Spleen (tissue), 11 donors: ENCODE measurements around the gene NFYA. TPM values are rescaled to one million over a fixed set of nuclear protein-coding genes. Genes with fewer than 3 reads are reported as not detected.

Experiments
- DNase-seq: peaks from one replicate; pipeline ENCODE4 v3.0.0-alpha.2; 2020
- H3K27ac ChIP-seq, 8 donors: fragments of 200-600 bp; sonication (generic) in 7 of 8; 1 replicate in 4 of 8; 2 replicates in 4 of 8; pipeline versions ENCODE4 v1.5.0 to v1.8.0; 2016 to 2021; ENCODE audit warnings: inconsistent platforms in 4 of 8, mild to moderate bottlenecking in 4 of 8, moderate library complexity in 1 of 8
- H3K27me3 ChIP-seq, 7 donors: fragments of 200-600 bp; sonication (generic) in 6 of 7; replicated peaks in 1 of 7; 1 replicate in 4 of 7; 2 replicates in 3 of 7; pipeline versions ENCODE4 v1.5.0 to v1.8.0; 2016 to 2021; ENCODE audit warnings: inconsistent platforms in 3 of 7, mild to moderate bottlenecking in 1 of 7
- H3K36me3 ChIP-seq, 6 donors: fragments of 200-600 bp; sonication (generic) in 5 of 6; 1 replicate in 4 of 6; 2 replicates in 2 of 6; pipeline versions ENCODE4 v1.5.0 to v1.8.0; 2016 to 2021; ENCODE audit warnings: inconsistent platforms in 2 of 6
- H3K4me1 ChIP-seq, 6 donors: fragments of 200-600 bp; sonication (generic) in 5 of 6; 1 replicate in 3 of 6; 2 replicates in 3 of 6; pipeline versions ENCODE4 v1.5.0 to v1.8.0; 2016 to 2021; ENCODE audit warnings: inconsistent platforms in 3 of 6
- H3K4me3 ChIP-seq, 8 donors: fragments of 200-600 bp; sonication (generic) in 7 of 8; 1 replicate in 4 of 8; 2 replicates in 4 of 8; pipeline versions ENCODE4 v1.5.0 to v1.8.0; 2016 to 2021; ENCODE audit warnings: inconsistent platforms in 4 of 8, mild to moderate bottlenecking in 4 of 8, moderate library complexity in 2 of 8
- H3K9me3 ChIP-seq, 8 donors: fragments of 200-600 bp; sonication (generic) in 7 of 8; 1 replicate in 4 of 8; 2 replicates in 4 of 8; pipeline versions ENCODE4 v1.5.0 to v1.8.0; 2016 to 2021; ENCODE audit warnings: inconsistent platforms in 4 of 8
- POLR2A ChIP-seq, 3 donors: fragments of 450-650 bp; IDR thresholded peaks; one replicate each; pipeline ENCODE4 v1.5.1; 2017; ENCODE audit warnings: antibody characterized with exemption in 3 of 3, mild to moderate bottlenecking in 1 of 3
- POLR2AphosphoS5 ChIP-seq, 3 donors: sonication (generic); formaldehyde crosslinking; IDR thresholded peaks; one replicate each; pipeline ENCODE4 v1.5.1; 2017; ENCODE audit warnings: antibody characterized with exemption in 3 of 3
- WGBS, 5 donors: extraction: QIAGEN DNeasy Blood & Tissue Kit in 3 of 5; methylation state at CpG; one replicate each; pipeline versions ENCODE4 v1.1.5 to v1.1.7; 2013 to 2018; 5-methylcytosine and 5-hydroxymethylcytosine counted together
- intact Hi-C: fragments of 100-400 bp; cut with DNase I; formaldehyde crosslinking; loops from one replicate; pipeline ENCODE4 v1.15.0; 2023; ENCODE audit warnings: low total_unique reads
- polyA plus RNA-seq, 3 donors: library from polyadenylated mRNA; stranded (reverse); fragments of 200-250 nt; gene quantifications; one replicate each; pipeline ENCODE4 v1.2.1, GENCODE V29; 2013
- total RNA-seq, 7 donors: library from RNA; depleted of rRNA in 3 of 7; stranded (reverse); fragments of >200 nt in 3 of 7; fragmentation: NEBNext Ultra II Directional in 4 of 7; extraction: Animal tissue kit (Norgen Biotek cat#: 25700) in 4 of 7; gene quantifications; one replicate each; pipeline versions ENCODE4 v1.1.0 to v1.2.1, GENCODE V29; 2016 to 2021
- TF ChIP-seq, protein P1 (sequence below), 11 experiments: fragments of 200-600 bp in 7 of 11; fragments of 450-650 bp in 4 of 11; sonication (generic) in 4 of 11; IDR thresholded peaks in 8 of 11; conservative IDR thresholded peaks in 3 of 11; 1 replicate in 7 of 11; 2 replicates in 4 of 11; pipeline versions ENCODE4 v1.4.0 to v1.8.0; 2016 to 2021; ENCODE audit warnings: antibody characterized with exemption in 11 of 11, inconsistent platforms in 4 of 11, mild to moderate bottlenecking in 1 of 11
- donor health status: healthy with polysubstance abuse.
- donor health status: DM: no; HTN: no; CAD: no; lungs with moderate emphysema.
- donor health status: DM: no; HTN: no; CAD: no.
- donor health status: Bipolar disorder and iron deficiency.
- donor health status: healthy.
- donor health status: DM: no; HTN: no; CAD: no.
- donor health status: DM: yes; HTN: yes; CAD: no.

NFYA gene
- total and polyA plus RNA-seq, 10 donors: 6.4 to 34.8 (median 25.5) TPM

DNA sequence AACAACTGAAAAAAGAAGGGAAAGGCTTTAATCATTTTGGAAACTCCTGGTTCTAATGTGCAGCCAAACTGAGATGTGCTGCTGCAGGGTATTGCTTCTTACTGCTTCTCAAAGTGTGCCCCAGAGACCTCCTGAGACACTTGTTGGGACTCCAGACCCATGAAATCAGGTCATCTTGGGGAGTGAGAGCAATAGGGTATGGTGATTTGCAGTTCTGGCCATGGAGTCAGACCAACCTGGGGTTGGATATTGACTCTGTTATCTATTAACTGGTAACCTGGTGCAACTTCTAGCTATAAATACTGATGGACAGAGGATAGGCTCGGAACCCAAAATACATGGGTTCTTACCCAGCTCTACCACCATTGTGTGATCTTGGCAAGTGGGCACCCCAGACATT, 26.7 kb upstream of the NFYA start:
- TF ChIP-seq POLR2A (IDR thresholded peaks at IDR 0.05): no peak
- no peak for TF ChIP-seq POLR2AphosphoS5 (IDR thresholded peaks at IDR 0.05)
- TF ChIP-seq, protein P1, sequence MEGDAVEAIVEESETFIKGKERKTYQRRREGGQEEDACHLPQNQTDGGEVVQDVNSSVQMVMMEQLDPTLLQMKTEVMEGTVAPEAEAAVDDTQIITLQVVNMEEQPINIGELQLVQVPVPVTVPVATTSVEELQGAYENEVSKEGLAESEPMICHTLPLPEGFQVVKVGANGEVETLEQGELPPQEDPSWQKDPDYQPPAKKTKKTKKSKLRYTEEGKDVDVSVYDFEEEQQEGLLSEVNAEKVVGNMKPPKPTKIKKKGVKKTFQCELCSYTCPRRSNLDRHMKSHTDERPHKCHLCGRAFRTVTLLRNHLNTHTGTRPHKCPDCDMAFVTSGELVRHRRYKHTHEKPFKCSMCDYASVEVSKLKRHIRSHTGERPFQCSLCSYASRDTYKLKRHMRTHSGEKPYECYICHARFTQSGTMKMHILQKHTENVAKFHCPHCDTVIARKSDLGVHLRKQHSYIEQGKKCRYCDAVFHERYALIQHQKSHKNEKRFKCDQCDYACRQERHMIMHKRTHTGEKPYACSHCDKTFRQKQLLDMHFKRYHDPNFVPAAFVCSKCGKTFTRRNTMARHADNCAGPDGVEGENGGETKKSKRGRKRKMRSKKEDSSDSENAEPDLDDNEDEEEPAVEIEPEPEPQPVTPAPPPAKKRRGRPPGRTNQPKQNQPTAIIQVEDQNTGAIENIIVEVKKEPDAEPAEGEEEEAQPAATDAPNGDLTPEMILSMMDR (IDR thresholded peaks at IDR 0.05 in 8 of 11, conservative IDR thresholded peaks at IDR 0.05 in 3 of 11): no peak
- Histone ChIP-seq H3K9me3 (no peaks in the 10 kb centered on the region), H3K36me3 (peaks cover 0 to 25% (median 0%) of the 10 kb centered on the region in 6 donors), H3K27me3 (no peaks in the 10 kb centered on the region), H3K4me3 (no peak overlapping the region), H3K4me1 (no peaks in the 10 kb centered on the region), H3K27ac (no peak overlapping the region)
- no peak for DNase-seq
- 92 to 100% (median 98%) methylated on average over 1 of the region's 1 CpG for WGBS, 5 donors
- intact Hi-C loops: no loop called here

DNA sequence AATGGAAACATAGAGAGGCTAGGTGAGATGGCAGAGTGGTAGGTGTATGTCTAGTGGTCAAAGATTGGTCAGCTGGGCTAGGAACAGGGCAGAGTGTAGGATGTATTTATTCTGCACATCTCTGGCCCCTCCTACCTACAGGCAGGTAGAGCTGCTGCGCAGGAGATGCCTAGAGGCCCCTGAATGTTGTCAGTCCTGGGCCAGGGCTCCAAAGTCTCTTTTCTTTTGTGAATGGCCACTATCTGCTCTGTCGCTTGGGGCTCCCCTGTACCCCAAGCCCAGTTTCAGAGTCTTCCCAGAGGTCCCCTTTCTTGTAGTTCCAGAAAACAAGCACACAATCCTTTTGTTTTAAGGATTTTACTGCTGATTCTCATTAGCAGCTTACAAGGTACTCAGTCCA, 25.5 kb upstream of the NFYA start:
- TF ChIP-seq POLR2AphosphoS5 (IDR thresholded peaks at IDR 0.05): no peak
- TF ChIP-seq, protein P1 (IDR thresholded peaks at IDR 0.05 in 8 of 11, conservative IDR thresholded peaks at IDR 0.05 in 3 of 11): no peak
- no peak for TF ChIP-seq POLR2A (IDR thresholded peaks at IDR 0.05)
- Histone ChIP-seq H3K4me1 (peaks cover 4 to 11% (median 10%) of the 10 kb centered on the region in 6 donors), H3K9me3 (no peaks in the 10 kb centered on the region), H3K27ac (no peak overlapping the region), H3K4me3 (no peak overlapping the region), H3K36me3 (peaks cover 0 to 22% (median 0%) of the 10 kb centered on the region in 6 donors), H3K27me3 (no peaks in the 10 kb centered on the region)
- 92 to 98% (median 96%) methylated on average over 2 of the region's 2 CpGs for WGBS, 5 donors
- intact Hi-C loops: no loop called here
- no peak for DNase-seq

DNA sequence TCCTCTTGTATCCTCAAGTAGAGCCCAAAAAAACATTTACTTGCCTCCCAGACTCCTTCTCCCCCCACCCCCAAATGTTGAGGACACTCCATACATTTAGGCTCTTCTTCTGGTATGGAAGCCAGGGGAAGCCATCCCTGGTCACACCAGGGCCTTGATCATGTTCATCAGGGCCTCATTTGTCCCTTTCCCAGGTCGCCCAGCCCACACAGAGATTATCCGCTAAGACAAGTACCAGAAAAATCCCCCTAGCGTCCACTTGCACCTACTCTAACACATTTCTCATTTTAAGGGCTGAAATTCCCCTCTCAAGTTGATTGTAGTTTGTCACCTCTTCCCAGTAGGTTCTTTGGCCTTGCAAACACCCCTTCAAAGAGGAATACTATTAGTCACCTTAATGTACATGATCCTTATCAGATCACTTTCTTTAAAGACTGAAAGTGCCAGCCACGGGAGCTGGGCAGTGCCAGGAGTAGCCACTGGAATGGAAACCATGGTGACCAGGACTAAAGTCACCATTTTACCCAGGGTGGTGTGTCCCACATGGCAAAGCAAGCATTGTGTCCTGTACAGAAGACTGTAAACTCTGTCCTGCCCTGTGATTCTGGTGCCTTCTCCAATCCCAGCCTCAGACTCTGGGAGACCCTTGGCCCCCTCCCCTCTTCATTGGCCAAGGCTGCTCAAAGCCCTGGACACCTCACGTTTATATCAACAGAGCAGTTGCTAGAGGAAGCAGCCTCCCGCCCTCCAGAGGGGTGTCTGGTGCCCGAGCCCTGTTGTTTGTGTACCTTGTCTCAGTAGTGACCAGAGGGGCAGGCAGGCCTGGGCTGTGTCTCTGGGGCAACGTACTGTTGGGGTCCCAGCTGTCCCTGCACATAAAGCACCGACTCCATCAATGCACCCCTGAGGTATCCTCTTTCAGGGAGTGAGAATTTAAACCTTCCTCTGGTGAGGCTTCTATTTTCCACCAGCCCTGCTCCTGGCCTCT, 24.7 kb upstream of the NFYA start:
- H3K27ac ChIP-seq: no peak overlapping the region
- TF ChIP-seq, protein P1 (IDR thresholded peaks at IDR 0.05 in 8 of 11, conservative IDR thresholded peaks at IDR 0.05 in 3 of 11): no peak
- TF ChIP-seq POLR2A (IDR thresholded peaks at IDR 0.05) (no peak), POLR2AphosphoS5 (IDR thresholded peaks at IDR 0.05) (no peak)
- peaks cover 0 to 15% (median 0%) of the 10 kb centered on the region in 6 donors for H3K36me3 ChIP-seq
- H3K4me1 ChIP-seq: peaks cover 6 to 16% (median 12%) of the 10 kb centered on the region in 6 donors
- 81 to 90% (median 88%) methylated on average over 9 of the region's 9 CpGs for WGBS, 5 donors
- H3K4me3 ChIP-seq: no peak overlapping the region
- DNase-seq: no peak
- no peaks in the 10 kb centered on the region for H3K9me3 ChIP-seq
- H3K27me3 ChIP-seq: no peaks in the 10 kb centered on the region
- intact Hi-C loops: no loop called here

DNA sequence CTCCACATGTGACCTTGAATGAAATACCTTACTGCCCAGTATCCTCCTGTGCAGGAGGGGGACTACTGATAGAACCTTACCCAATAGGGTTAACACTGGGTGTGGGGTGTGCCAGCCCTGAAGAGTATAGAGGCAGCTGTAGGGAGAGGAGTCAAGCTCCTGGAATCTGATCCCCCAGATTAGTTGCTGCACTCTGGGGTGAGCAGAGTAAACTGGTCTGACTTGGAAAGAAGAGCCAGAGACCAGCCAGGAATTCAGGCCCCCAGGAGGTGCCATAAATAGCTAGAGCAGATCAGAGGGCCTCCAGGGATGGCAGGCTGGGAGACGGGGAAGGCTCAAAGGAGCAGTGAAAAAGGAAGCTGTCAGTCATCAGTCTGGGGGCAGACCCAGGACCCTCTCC, 23.3 kb upstream of the NFYA start:
- Histone ChIP-seq H3K4me3 (no peak overlapping the region), H3K4me1 (peaks cover 6 to 16% (median 12%) of the 10 kb centered on the region in 6 donors), H3K27me3 (no peaks in the 10 kb centered on the region), H3K36me3 (peaks cover 0 to 15% (median 0%) of the 10 kb centered on the region in 6 donors), H3K9me3 (no peaks in the 10 kb centered on the region), H3K27ac (no peak overlapping the region)
- 65 to 100% (median 88%) methylated on average over 1 of the region's 1 CpG for WGBS, 5 donors
- no peak for DNase-seq
- intact Hi-C loops: no loop called here
- TF ChIP-seq POLR2A (IDR thresholded peaks at IDR 0.05): no peak
- TF ChIP-seq, protein P1 (IDR thresholded peaks at IDR 0.05 in 8 of 11, conservative IDR thresholded peaks at IDR 0.05 in 3 of 11): no peak
- no peak for TF ChIP-seq POLR2AphosphoS5 (IDR thresholded peaks at IDR 0.05)
